Adrenal gland (tissue), 5 donors: ENCODE results near the gene GPC6.

ENCODE experiments used
- CTCF ChIP-seq, 6 experiments: fragments of 450-650 bp in 4 of 6; fragments of 200-600 bp in 2 of 6; sonication (generic) in 1 of 6; IDR thresholded peaks; 1 replicate in 5 of 6; 2 replicates in 1 of 6; pipeline versions ENCODE4 v1.5.1 to v1.8.0; 2016 to 2021; ENCODE audit warnings: antibody characterized with exemption in 6 of 6, mild to moderate bottlenecking in 2 of 6, moderate library complexity in 1 of 6
- POLR2A ChIP-seq, 2 donors: fragments of 450-650 bp; IDR thresholded peaks; one replicate each; pipeline ENCODE4 v1.6.1; 2017; ENCODE audit warnings: antibody characterized with exemption in 2 of 2, mild to moderate bottlenecking in 2 of 2, moderate library complexity in 1 of 2
- donor health status: DM: no; HTN: no; CAD: no.

GRCh38 chr13:93577105-93577504 is 350.5 kb downstream of the GPC6 start:
- TF ChIP-seq CTCF (IDR thresholded peaks at IDR 0.05) (no peak), POLR2A (IDR thresholded peaks at IDR 0.05) (no peak)
